SHP77 treated with DMSO at 0.1 percent for 48 hours (cell line): ENCODE measurements around the gene DISP3.

Experiments
- DNase-seq: peaks from one replicate; lab custom pipeline; 2025; lab: John Stamatoyannopoulos, UW

The DISP3 gene

DNA sequence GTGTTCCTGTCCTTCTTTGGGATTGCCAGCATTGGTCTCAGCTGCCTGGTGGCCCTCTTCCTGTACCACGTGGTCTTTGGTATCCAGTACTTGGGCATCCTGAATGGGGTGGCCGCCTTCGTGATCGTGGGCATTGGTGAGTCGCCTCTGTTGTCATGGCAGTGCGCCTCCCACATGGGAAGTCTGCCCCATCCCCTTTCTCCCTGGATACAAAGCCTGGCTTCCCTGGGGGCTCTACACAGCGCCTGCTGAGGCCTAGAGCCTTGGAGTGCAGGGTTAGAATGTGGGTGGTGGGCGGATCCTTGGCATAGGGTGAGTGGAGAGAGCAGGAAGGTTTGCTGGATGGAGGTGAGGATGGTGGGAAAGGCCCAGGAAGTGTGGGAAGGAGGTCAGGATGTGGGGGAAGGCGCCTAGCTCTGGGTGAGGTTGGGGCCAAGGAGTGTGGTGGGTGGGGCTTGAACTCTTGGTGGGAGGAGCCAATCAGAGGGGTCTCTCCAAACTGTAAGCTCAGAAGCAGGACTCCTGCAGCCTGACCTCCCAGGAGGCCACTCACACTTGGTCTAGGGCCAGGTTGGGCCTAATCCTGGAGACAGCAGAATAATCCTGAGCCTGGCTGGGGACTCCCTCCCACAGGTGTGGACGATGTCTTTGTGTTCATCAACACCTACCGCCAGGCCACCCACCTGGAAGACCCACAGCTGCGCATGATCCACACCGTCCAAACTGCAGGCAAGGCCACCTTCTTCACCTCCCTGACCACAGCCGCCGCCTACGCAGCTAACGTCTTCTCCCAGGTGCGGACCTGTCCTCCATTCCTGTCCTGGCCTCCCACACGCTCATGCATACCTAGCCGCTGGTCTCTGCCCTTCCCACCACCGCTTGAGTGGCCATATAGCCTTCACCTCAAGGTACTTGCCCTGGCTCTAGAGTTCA, 36.7 kb downstream of the DISP3 start:
- DNase-seq = no peak

DNA sequence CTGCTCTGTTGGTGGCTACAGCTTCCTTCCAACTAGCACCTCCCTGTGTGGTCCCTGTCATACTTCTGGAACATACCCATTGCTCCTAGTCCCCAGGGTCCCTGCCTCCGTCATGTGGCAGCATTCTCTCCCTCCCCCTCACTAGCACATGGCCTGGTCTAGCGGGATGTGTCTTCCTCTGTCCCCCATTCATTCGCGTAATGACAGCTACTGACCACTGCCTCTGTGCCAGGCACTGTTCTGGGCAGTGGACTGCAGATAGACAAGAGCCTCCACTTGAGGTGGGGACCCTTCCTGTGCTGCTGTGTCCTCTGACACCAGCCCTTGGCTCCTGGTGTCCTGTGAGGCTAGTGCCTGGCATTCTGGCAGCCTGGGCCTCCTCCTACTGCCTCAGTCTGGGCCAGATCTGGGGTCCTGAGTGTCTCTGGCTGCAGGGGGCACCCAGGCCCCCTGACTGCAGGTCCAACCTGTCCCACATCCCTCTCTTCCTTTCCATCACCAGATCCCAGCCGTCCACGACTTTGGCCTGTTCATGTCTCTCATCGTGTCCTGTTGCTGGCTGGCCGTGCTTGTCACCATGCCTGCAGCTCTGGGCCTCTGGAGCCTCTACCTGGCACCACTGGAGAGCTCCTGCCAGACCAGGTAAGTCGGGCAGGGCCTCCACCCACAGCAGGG, 38.1 kb downstream of the DISP3 start:
- DNase-seq = no peak

- no peak for DNase-seq
Observed at GRCh38 chr1:11518016-11518701, 39.2 kb downstream of the DISP3 start.

GRCh38 chr1:11518791-11519628, 40.1 kb downstream of the DISP3 start:
- no peak for DNase-seq

DNA sequence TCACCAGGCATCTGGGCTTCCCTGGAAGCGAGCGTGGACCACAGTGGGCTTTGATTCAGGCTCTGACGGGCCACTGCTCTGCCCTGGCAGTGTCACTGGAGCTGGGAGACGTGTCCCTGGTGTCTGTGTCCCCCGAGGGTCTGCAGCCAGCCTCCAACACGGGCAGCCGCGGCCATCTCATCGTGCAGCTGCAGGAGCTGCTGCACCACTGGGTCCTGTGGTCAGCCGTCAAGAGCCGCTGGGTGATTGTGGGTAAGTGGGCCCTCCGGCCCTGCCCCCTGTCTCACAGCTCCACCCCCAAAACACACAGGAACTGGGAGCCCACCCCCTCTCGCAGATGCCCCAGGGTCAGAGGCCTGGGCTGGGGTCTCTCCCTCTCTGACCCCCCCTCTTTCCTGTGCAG, 40.7 kb downstream of the DISP3 start:
- no peak for DNase-seq

GRCh38 chr1:11520531-11521233, 41.7 kb downstream of the DISP3 start:
- no peak for DNase-seq

DNA sequence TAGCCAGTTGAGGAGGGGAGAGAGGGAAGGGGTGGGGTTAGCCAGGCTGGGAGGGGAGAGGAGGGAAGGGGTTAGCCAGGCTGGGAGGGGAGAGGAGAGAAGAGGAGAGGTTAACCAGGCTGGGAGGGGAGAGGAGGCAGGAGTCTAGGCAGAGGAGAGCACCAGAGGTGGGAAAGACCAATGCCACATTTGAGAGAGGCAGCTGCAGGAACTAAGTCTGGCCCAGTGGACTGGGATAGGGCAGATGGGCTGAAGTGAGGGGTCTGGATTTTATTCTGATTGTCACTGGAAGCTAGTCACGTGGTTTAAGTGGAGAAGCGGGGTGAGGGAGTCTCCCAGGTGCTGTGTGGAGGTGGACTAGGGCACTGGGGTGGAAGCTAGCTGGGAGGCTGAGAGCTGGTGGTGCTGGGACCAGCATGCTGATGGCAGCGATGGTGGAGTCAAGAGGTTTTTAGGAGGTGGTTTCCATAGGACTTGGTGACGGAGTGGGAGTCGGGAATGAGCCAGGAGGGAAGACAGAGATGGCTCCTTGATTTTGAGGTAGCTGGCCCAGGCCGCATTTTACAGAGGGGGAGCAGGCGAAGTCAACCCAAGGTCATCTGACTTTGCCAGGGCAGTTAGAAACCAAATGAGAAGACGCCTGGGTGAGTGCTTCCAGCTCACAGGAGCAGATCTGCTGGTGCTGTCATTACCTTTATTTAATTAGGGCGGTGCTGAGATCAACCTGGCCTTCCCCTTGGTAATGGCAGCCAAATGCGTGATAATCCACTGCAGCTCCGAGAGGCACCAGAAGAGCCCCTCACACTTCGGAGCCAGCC, 42.8 kb downstream of the DISP3 start:
- DNase-seq = no peak

DNA sequence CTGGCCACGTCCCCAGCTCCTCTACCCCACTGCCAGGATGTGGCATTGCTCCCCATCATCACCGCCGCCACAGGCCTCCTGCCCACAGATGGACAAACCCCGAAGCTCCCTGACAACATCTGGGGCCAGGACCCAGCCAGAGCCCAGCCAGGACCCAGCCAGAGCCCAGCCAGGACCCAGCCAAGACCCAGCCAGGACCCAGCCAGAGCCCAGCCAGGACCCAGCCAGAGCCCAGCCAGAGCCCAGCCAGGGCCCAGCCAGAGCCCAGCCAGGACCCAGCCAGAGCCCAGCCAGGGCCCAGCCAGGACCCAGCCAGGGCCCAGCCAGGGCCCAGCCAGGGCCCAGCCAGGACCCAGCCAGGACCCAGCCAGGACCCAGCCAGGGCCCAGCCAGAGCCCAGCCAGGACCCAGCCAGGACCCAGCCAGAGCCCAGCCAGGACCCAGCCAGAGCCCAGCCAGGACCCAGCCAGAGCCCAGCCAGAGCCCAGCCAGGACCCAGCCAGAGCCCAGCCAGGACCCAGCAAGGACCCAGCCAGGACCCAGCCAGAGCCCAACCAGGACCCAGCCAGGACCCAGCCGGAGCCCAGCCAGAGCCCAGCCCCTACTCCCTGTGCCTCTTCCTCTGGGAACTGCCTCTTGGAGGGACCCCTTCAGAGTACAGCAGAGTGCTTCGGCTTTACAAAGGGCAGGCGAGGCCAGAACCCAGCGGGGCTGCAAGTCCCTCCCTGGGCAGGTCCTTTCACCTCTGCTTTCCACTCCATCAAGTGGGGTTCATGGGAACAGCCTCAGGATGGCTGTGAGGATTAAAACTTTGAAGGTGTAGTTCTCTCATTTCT, 43.7 kb downstream of the DISP3 start:
- DNase-seq = no peak

GRCh38 chr1:11523261-11523660, 44.3 kb downstream of the DISP3 start:
- DNase-seq = no peak

DNA sequence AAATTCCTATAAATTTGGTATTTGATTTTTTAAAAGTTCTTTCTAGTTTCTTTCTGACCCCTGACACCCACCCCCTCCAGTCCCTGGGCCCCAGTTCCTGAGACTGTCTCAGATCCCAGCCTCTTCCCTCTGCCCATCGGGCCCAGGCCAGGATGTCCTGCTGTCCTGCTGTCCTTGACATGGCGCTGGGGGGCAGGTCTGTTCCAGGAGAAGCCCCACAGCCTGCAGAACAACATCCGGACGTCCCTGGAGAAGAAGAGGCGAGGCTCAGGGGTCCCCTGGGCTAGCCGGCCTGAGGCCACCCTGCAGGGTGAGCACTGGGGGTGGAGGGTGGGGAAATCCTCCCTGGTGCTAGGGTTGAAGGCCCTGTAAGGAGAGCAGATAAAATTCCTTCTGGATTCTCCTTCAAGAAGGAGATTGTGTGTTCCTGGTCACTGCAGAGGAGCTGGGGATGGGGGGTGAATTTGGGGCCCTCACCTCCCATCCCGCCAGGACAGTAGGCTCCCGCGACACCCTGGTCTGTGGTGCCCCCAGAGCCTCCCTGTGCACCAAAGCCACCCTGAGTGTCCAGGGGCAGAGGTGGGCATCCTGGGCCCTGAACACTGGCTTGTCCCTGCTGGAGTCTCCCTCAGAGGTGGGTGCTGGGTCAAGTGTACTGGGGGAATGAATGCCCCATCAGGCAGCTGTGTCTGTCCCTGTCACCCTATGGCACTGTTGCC, 45.0 kb downstream of the DISP3 start:
- DNase-seq = no peak

DNA sequence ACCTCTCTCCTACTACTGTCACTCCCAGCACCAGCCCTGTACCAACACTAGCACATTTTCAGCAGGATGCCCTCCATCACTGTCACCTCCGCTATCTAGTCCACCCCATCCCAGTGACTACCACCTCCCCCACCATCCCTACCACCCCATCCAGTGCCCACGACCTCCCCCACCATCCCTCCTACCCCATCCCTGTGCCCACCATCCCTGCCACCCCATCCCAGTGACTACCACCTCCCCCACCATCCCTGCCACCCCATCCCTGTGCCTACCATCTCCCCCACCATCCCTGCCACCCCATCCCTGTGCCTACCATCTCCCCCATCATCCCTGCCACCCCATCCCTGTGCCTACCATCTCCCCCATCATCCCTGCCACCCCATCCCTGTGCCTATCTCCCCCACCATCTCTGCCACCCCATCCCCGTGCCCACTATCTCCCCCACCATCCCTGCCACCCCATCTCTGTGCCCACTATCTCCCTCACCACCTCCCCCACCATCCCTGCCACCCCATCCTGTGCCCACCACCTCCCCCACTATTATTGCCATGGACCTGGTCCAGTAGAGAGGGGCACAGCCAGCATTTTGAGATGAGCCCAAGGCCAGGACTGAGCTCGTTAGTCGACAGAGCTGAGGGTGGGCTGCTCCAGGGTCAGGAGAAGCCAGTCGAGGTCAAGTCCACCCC, 45.7 kb downstream of the DISP3 start:
- DNase-seq = no peak

GRCh38 chr1:11525151-11525505, 46.2 kb downstream of the DISP3 start:
- no peak for DNase-seq

DNA sequence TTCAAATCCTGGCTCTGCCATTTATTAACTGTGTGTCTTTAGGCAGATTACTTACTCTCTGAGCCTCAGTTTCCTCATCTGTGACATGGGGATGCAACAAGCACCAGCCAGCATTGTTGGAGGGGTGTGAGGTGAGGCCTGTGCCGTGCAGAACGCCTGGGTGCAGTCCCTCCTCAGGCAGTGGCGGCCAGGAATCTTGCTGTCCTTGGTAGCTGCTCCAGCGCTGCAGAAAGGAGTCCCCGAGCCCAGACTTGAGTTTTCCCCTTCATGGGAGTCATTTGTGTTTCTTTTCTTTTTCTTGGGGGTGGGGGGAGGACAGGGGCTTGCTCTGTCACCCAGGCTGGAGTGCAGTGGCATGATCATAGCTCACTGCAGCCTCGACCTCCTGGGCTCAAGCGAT, 46.6 kb downstream of the DISP3 start:
- DNase-seq = no peak

DNA sequence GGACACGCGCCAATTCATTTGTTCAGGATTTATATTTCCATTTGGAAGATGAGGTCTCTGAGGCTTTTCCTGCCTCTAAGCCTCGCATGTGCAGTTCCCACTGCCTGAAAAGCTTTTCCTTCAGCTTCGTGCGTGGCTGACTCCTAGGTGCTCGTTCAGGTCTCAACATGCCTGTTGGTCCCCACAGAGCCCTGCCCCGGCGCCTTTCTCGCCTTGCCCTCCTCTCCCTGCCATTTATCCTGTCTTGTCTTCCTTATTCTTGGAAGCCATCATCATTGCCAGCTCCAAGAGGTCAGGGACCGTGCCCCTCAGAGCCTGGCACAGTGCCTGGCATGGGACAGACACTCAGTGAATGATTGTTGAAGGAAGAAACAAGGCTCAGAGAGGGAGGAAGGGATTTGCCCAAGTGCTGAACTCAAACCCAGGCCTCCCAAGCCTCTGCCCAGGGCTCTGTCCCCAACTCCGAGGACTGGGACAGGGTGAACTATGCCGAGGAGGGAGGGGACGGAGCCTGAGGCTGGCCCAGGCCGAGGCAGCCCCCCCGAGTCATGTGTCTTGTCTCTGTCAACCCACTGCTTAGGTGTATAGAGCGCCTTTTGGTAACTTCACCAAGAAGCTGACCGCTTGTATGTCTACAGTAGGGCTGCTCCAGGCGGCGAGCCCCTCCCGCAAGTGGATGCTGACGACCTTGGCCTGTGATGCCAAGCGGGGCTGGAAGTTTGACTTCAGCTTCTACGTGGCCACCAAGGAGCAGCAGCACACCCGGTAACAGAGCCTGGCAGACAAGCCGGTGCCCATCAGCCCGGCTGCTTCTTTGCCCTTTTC, 47.3 kb downstream of the DISP3 start:
- DNase-seq = no peak

- DNase-seq = no peak
Observed at GRCh38 chr1:11527541-11528452, 48.8 kb downstream of the DISP3 start.

DNA sequence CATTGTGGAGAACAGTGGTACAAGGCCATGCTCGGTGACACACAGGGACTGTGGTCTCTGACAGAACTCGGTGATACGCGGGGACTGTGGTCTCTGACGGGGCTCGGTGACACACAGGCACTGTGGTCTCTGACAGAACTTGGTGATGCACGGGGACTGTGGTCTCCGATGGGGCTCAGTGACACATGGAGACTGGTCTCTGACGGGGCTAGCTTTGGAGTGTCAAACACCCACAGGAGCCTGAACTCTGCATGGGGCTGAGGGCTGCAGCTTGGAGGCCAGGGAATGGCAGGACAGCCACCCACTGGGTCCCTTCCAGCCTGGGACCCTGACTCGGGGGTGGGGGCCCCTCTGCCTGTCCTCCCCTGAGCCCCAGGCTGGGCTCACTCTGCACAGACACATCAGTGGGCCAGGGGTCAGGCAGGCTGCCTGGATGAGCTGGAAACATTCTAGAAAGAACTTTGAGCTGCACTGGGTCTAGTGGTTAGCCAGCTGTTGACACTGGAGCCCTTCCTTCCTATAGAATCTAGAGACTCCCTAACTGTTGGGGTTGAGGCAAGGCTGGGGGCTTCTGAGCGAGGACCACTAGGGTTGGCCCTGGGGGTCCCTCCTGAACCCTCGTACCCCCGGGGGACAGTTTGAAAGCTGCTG, 49.8 kb downstream of the DISP3 start:
- DNase-seq = no peak
